H1 (cell line): ENCODE measurements around the gene TP73. TPM values are rescaled to one million over a fixed set of nuclear protein-coding genes. Genes with fewer than 3 reads are reported as not detected.

Experiments used
- MAFK ChIP-seq: IDR thresholded peaks from 2 replicates; pipeline ENCODE4 v1.6.1; 2012; ENCODE audit warnings: low read depth, mild to moderate bottlenecking, improper control_type of control experiment, low read length
- NANOG ChIP-seq: IDR thresholded peaks from 2 replicates; pipeline ENCODE4 v1.6.1; 2011; ENCODE audit warnings: low read length, low read depth, mild to moderate bottlenecking, inconsistent platforms; ENCODE audit not compliant: insufficient read depth, poor library complexity, severe bottlenecking
- NRF1 ChIP-seq: IDR thresholded peaks from 2 replicates; pipeline ENCODE4 v1.6.1; 2011; ENCODE audit warnings: mild to moderate bottlenecking, low read depth, low read length, improper control_type of control experiment
- POU5F1 ChIP-seq: IDR thresholded peaks from 2 replicates; pipeline ENCODE4 v1.6.1; 2011; ENCODE audit warnings: low read depth, mild to moderate bottlenecking, low read length, moderate library complexity
- SIN3A ChIP-seq, 2 experiments: IDR thresholded peaks in 1 of 2; conservative IDR thresholded peaks in 1 of 2; 2 replicates each; pipeline ENCODE4 v1.6.1; 2011 to 2012; ENCODE audit warnings: low read length in 2 of 2, improper control_type of control experiment in 1 of 2, low read depth in 1 of 2, mild to moderate bottlenecking in 1 of 2
- SUZ12 ChIP-seq: fragments of 200-600 bp; sonication (generic); IDR thresholded peaks from 2 replicates; pipeline ENCODE4 v1.6.1; 2012; ENCODE audit warnings: mild to moderate bottlenecking, inconsistent platforms, low read length, moderate library complexity, mixed read lengths
- polyA plus RNA-seq, 7 experiments: library from polyadenylated mRNA; depleted of rRNA in 3 of 7; stranded (reverse) in 5 of 7; unstranded in 2 of 7; fragments of >200 nt in 5 of 7; fragments of 200-250 nt in 2 of 7; gene quantifications; 1 replicate in 5 of 7; 2 replicates in 1 of 7; 4 replicates in 1 of 7; pipeline versions ENCODE4 v1.2.1 to v1.2.3, GENCODE V29; 2011 to 2013; ENCODE audit warnings: missing spikeins in 2 of 7, mixed read lengths in 2 of 7
- total RNA-seq: library from RNA; stranded (reverse); fragmentation: NEBNext Ultra II Directional; extraction: Animal tissue kit (Norgen Biotek cat#: 25700); gene quantifications from 2 replicates; pipeline ENCODE4 v1.2.1, GENCODE V29; 2021

TP73 gene
- total and polyA plus RNA-seq, 2 of the 8 experiments (the other 6 are each of a cell fraction or from before 2014, with no cell fraction given), result 2.6 to 3.1 TPM

DNA sequence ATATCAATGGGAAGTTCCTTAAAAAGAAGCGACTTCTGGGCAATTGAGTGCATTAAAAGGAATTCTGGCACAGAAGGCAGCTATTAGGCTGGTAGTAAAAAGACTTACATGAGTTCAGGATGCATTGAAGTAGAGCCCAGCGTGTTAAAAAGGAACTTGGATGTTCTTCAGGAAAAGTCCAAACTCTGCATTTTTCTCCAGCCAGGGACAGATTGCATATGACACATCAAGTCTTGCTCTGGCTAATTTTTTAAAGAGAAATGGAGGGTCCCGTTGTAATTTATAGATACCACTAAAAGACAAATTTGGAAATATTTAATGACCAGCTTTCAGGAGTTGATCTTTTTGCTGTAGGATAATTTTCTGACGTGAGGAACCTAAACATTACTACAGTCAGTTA is 26.3 kb upstream of the TP73 start (continued):
- TF ChIP-seq SIN3A (conservative IDR thresholded peaks at IDR 0.05 in 1 of 2, IDR thresholded peaks at IDR 0.05 in 1 of 2; ENCODE audit: low read depth in 1 of 2, low read length in 2 of 2), result no peak
- TF ChIP-seq POU5F1, result no peak
- TF ChIP-seq NRF1, result no peak
- TF ChIP-seq SUZ12, result no peak
- TF ChIP-seq MAFK, result no peak
- no peak for TF ChIP-seq NANOG
